CD14-positive monocyte (primary cell): ENCODE results near the gene TMEM61. TPM values are rescaled to one million over a fixed set of nuclear protein-coding genes. Genes with fewer than 3 reads are reported as not detected.
"Not testable (repeated sequence)": the region's sequence is repeated elsewhere in the genome, so short reads cannot be mapped to it uniquely, and the experiment has no call there.

Source experiments
- DNase-seq, 3 donors: peaks; one replicate each; pipeline ENCODE4 v3.0.0-alpha.2; 2011 to 2022
- H2AFZ ChIP-seq: 2 replicates; pipeline ENCODE4 v1.6.0; 2012; ENCODE audit warnings: mild to moderate bottlenecking, low read depth, low read length, inconsistent platforms; ENCODE audit not compliant: insufficient read depth, poor library complexity, severe bottlenecking
- H3K27ac ChIP-seq, 2 donors: 1 replicate in 1 of 2; 2 replicates in 1 of 2; pipeline ENCODE4 v1.5.1; 2012 to 2013; ENCODE audit warnings: low read length in 2 of 2, control low read depth in 1 of 2, inconsistent platforms in 1 of 2, low read depth in 1 of 2, mild to moderate bottlenecking in 1 of 2
- H3K27me3 ChIP-seq, 2 donors: one replicate each; pipeline versions ENCODE4 v1.6.0 to v1.6.1; 2011 to 2013; ENCODE audit warnings: low read length in 2 of 2; ENCODE audit not compliant: control insufficient read depth in 2 of 2, insufficient read depth in 2 of 2
- H3K36me3 ChIP-seq, 2 donors: replicated peaks in 1 of 2; 1 replicate in 1 of 2; 2 replicates in 1 of 2; pipeline versions ENCODE4 v1.5.1 to v1.6.1; 2012 to 2013; ENCODE audit warnings: low read length in 2 of 2, control low read depth in 1 of 2, inconsistent platforms in 1 of 2, mild to moderate bottlenecking in 1 of 2; ENCODE audit not compliant: insufficient read depth in 2 of 2, control insufficient read depth in 1 of 2
- H3K4me1 ChIP-seq, 2 donors: 1 replicate in 1 of 2; 2 replicates in 1 of 2; pipeline versions ENCODE4 v1.5.1 to v1.6.1; 2012 to 2013; ENCODE audit warnings: low read length in 2 of 2, control low read depth in 1 of 2, inconsistent platforms in 1 of 2, mild to moderate bottlenecking in 1 of 2, moderate library complexity in 1 of 2; ENCODE audit not compliant: insufficient read depth in 2 of 2, control insufficient read depth in 1 of 2
- H3K4me2 ChIP-seq: replicated peaks from 2 replicates; pipeline ENCODE3; 2012; ENCODE audit warnings: low read length, moderate library complexity, mild to moderate bottlenecking; ENCODE audit not compliant: poor library complexity, severe bottlenecking; ENCODE audit errors: extremely low read depth
- H3K4me3 ChIP-seq, 3 experiments: fragments of 200-600 bp in 1 of 3; sonication (generic) in 1 of 3; replicated peaks in 1 of 3; 1 replicate in 2 of 3; 2 replicates in 1 of 3; pipeline ENCODE4 v1.5.1; 2011 to 2013; ENCODE audit warnings: low read length in 3 of 3, mild to moderate bottlenecking in 3 of 3, control low read depth in 2 of 3, low read depth in 2 of 3, inconsistent platforms in 1 of 3, moderate library complexity in 1 of 3
- H3K79me2 ChIP-seq: 2 replicates; pipeline ENCODE4 v1.6.0; 2012; ENCODE audit warnings: mild to moderate bottlenecking, control low read depth, inconsistent platforms, low read length, moderate library complexity; ENCODE audit not compliant: insufficient read depth
- H3K9ac ChIP-seq: 2 replicates; pipeline ENCODE4 v1.6.0; 2017; ENCODE audit warnings: low read length, mild to moderate bottlenecking; ENCODE audit not compliant: insufficient read depth, poor library complexity, severe bottlenecking
- H3K9me3 ChIP-seq, 2 donors: replicated peaks in 1 of 2; 1 replicate in 1 of 2; 2 replicates in 1 of 2; pipeline versions ENCODE4 v1.5.1 to v1.6.1; 2012 to 2013; ENCODE audit warnings: low read length in 2 of 2, control low read depth in 1 of 2; ENCODE audit not compliant: control insufficient read depth in 1 of 2, insufficient read depth in 1 of 2
- H4K20me1 ChIP-seq: 2 replicates; pipeline ENCODE4 v1.6.0; 2012; ENCODE audit warnings: mild to moderate bottlenecking, low read length, control low read depth, moderate library complexity; ENCODE audit not compliant: insufficient read depth
- H3K27ac Mint-ChIP-seq, 7 donors: one replicate each; pipeline ENCODE4 v1.8.0; 2020; ENCODE audit warnings: mild to moderate bottlenecking in 7 of 7, mixed read lengths in 7 of 7, moderate library complexity in 6 of 7, inconsistent platforms in 2 of 7
- H3K27me3 Mint-ChIP-seq, 3 donors: one replicate each; pipeline ENCODE4 v1.8.0; 2021 to 2022; ENCODE audit warnings: low read depth in 3 of 3, mild to moderate bottlenecking in 3 of 3, mixed read lengths in 3 of 3, moderate library complexity in 3 of 3, inconsistent platforms in 1 of 3
- H3K36me3 Mint-ChIP-seq, 2 donors: one replicate each; pipeline ENCODE4 v1.8.0; 2020; ENCODE audit warnings: mixed read lengths in 2 of 2, inconsistent platforms in 1 of 2, mild to moderate bottlenecking in 1 of 2
- H3K4me1 Mint-ChIP-seq: one replicate; pipeline ENCODE4 v1.8.0; 2020; ENCODE audit warnings: mild to moderate bottlenecking, mixed read lengths
- H3K4me3 Mint-ChIP-seq, 2 donors: one replicate each; pipeline ENCODE4 v1.8.0; 2020; ENCODE audit warnings: mild to moderate bottlenecking in 2 of 2, mixed read lengths in 2 of 2, moderate library complexity in 1 of 2
- H3K9me3 Mint-ChIP-seq, 7 donors: one replicate each; pipeline ENCODE4 v1.8.0; 2020 to 2022; ENCODE audit warnings: mixed read lengths in 7 of 7, mild to moderate bottlenecking in 6 of 7, moderate library complexity in 6 of 7, inconsistent platforms in 2 of 7
- WGBS: methylation state at CpG from one replicate; pipeline ENCODE4 v1.1.5; 2013; ENCODE audit warnings: missing lambda C conversion rate; ENCODE audit not compliant: insufficient coverage; 5-methylcytosine and 5-hydroxymethylcytosine counted together
- intact Hi-C, 2 donors: fragments of 100-400 bp; cut with micrococcal nuclease; formaldehyde crosslinking; loops; one replicate each; pipeline versions ENCODE4 v1.15.0 to v1.15.1; 2023
- polyA plus RNA-seq, 3 donors: library from polyadenylated mRNA; depleted of rRNA in 1 of 3; unstranded in 2 of 3; stranded (reverse) in 1 of 3; fragments of 300-500 nt in 2 of 3; fragments of >200 nt in 1 of 3; fragmentation: Illumina TruSeq in 2 of 3; gene quantifications; 1 replicate in 2 of 3; 2 replicates in 1 of 3; pipeline ENCODE4 v1.2.3, GENCODE V29; 2012 to 2021
- TF ChIP-seq, protein P1 (sequence below): fragments of 200-600 bp; IDR thresholded peaks from one replicate; pipeline ENCODE4 v1.8.0; 2022; ENCODE audit warnings: antibody characterized with exemption, mild to moderate bottlenecking

Gene TMEM61
- polyA plus RNA-seq, 3 donors: not detected

DNA sequence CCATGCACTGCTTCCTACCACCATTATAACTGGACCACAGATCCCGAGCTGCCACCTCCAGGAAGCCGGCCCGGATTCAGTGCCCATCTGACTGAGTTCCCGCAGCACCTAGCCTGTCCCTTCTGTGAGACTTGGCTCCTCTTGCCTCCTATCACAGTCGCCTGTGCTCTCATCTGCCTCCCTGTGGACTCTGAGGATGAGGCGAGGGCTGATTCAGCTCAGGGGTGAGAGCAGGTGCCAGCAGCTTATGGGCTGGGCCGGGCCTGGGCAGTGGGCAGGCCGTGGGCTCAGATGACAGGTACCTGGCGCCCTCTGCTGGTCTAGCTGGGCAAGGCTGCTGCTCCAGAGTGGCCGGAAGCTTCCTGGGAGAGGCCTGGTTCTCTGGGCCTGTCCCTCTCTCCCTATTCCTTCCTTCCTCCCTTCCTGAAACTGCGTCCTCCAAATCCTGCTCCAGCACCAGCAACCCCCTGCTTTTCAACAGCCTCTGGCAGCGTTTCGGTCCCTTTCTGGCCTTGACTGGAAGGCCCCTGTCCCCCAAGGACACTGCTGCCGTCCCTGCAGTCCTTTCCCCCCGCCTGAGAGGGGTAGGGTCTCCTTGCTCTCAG, 41.6 kb downstream of the TMEM61 start:
- no peaks in the 10 kb centered on the region for H3K79me2 ChIP-seq
- Mint-ChIP-seq H3K4me3 (no peak overlapping the region), H3K27me3 (peaks cover 2 to 7% (median 5%) of the 10 kb centered on the region in 3 donors), H3K9me3 (peaks cover 0 to 4% (median 0%) of the 10 kb centered on the region in 7 donors), H3K4me1 (peaks cover 35% of the 10 kb centered on the region), H3K27ac (peak overlapping the region in 4 of 7 donors; percentile 37 to 82 (median 69)), H3K36me3 (peaks cover 2 to 7% of the 10 kb centered on the region in 2 donors)
- no peak overlapping the region for H3K9ac ChIP-seq
- WGBS: 63% methylated on average over 13 of the region's 15 CpGs
- H3K27ac ChIP-seq: no peak overlapping the region
- TF ChIP-seq, protein P1, sequence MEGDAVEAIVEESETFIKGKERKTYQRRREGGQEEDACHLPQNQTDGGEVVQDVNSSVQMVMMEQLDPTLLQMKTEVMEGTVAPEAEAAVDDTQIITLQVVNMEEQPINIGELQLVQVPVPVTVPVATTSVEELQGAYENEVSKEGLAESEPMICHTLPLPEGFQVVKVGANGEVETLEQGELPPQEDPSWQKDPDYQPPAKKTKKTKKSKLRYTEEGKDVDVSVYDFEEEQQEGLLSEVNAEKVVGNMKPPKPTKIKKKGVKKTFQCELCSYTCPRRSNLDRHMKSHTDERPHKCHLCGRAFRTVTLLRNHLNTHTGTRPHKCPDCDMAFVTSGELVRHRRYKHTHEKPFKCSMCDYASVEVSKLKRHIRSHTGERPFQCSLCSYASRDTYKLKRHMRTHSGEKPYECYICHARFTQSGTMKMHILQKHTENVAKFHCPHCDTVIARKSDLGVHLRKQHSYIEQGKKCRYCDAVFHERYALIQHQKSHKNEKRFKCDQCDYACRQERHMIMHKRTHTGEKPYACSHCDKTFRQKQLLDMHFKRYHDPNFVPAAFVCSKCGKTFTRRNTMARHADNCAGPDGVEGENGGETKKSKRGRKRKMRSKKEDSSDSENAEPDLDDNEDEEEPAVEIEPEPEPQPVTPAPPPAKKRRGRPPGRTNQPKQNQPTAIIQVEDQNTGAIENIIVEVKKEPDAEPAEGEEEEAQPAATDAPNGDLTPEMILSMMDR: peak; percentile 87
- peaks cover 4 to 7% of the 10 kb centered on the region in 2 donors for H3K4me1 ChIP-seq
- no peak overlapping the region for H2AFZ ChIP-seq
- peak; percentile 65 to 72 (median 70) for DNase-seq
- H3K36me3 ChIP-seq: no peaks in the 10 kb centered on the region
- H4K20me1 ChIP-seq: no peaks in the 10 kb centered on the region
- intact Hi-C loops: loop anchor here in 1 of 2 donors (2.0 kb wide), 1 partner anchor 77 kb away; no protein-coding TSS in a partner anchor
- H3K27me3 ChIP-seq: no peaks in the 10 kb centered on the region
- no peak overlapping the region for H3K4me3 ChIP-seq
- no peaks in the 10 kb centered on the region for H3K9me3 ChIP-seq
- H3K4me2 ChIP-seq: no peak overlapping the region

DNA sequence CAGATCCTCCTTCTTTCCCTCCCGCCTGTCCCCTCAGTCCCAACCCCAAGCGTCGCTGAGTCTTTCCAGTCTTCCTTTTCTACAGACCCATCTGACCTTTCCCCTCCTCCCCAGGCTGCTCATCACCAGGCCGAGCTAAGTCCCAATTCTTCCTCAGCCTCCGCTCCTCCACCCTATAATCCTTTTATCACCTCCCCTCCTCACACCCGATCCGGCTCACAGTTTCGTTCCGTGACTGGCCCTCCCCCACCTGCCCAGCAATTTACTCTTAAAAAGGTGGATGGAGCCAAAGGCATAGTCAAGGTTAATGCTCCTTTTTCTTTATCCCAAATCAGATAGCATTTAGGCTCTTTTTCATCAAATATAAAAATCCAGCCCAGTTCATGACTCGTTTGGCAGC, 43.7 kb downstream of the TMEM61 start:
- H3K9me3 ChIP-seq, DNase-seq, H3K79me2 ChIP-seq, H3K4me1 ChIP-seq, H3K9me3 Mint-ChIP-seq, H3K4me2 ChIP-seq, H3K4me3 Mint-ChIP-seq, intact Hi-C loops, H2AFZ ChIP-seq, H3K27me3 ChIP-seq, H3K27me3 Mint-ChIP-seq, H3K27ac Mint-ChIP-seq, H3K36me3 ChIP-seq, H3K4me3 ChIP-seq, H3K36me3 Mint-ChIP-seq, H4K20me1 ChIP-seq, H3K9ac ChIP-seq, H3K27ac ChIP-seq: not testable (repeated sequence)
- H3K4me1 Mint-ChIP-seq: peaks cover 35% of the 10 kb centered on the region
- 92% methylated on average over 2 of the region's 10 CpGs for WGBS

DNA sequence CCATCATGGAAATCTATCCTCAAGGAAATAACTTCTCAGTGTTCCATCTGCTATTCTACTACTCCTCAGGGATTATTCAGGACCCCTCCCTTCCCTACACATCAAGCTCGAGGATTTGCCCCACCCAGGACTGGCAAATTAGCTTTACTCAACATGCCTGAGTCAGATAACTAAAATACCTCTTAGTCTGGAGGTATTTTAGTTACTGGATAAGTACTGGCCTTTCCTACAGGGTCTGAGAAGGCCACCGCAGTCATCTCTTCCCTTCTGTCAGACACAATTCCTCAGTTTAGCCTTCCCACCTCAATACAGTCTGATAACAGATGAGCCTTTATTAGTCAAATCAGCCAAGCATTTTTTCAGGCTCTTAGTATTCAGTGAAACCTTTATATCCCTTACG, 46.3 kb downstream of the TMEM61 start:
- H3K4me1 ChIP-seq, H4K20me1 ChIP-seq, H3K27me3 ChIP-seq, H2AFZ ChIP-seq, H3K27ac Mint-ChIP-seq, H3K4me3 ChIP-seq, H3K4me3 Mint-ChIP-seq, H3K27me3 Mint-ChIP-seq, H3K9ac ChIP-seq, DNase-seq, H3K36me3 Mint-ChIP-seq, H3K36me3 ChIP-seq, intact Hi-C loops, H3K4me2 ChIP-seq, H3K9me3 Mint-ChIP-seq, H3K79me2 ChIP-seq, H3K9me3 ChIP-seq, H3K27ac ChIP-seq: not testable (repeated sequence)
- no CpG with 5 or more reads among the region's 3 CpGs for WGBS
- H3K4me1 Mint-ChIP-seq: peaks cover 35% of the 10 kb centered on the region

DNA sequence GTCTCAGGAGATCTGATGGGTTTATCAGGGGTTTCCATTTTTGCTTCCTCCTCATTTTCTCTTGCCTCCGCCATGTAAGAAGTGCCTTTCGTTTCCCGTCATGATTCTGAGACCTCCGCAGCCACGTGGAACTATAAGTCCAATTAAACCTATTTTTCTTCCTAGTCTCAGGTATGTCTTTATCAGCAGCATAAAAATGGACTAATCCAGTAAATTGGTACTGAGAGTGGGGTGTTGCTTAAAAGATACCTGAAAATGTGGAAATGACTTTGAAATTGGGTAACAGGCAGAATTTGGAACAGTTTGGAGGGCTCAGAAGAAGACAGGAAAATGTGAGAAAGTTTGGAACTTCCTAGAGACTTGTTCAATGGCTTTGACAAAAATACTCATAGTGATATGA, 50.7 kb downstream of the TMEM61 start:
- H3K27ac Mint-ChIP-seq, H3K4me3 ChIP-seq, H3K4me2 ChIP-seq, H3K27me3 ChIP-seq, H3K9me3 ChIP-seq, H3K9me3 Mint-ChIP-seq, H2AFZ ChIP-seq, H3K9ac ChIP-seq, H3K36me3 Mint-ChIP-seq, H4K20me1 ChIP-seq, H3K27ac ChIP-seq, H3K36me3 ChIP-seq, H3K79me2 ChIP-seq, intact Hi-C loops, H3K4me3 Mint-ChIP-seq, DNase-seq: not testable (repeated sequence)
- H3K4me1 Mint-ChIP-seq: peaks cover 19% of the 10 kb centered on the region
- H3K27me3 Mint-ChIP-seq: peaks cover 7 to 17% (median 10%) of the 10 kb centered on the region in 3 donors
- 72% methylated on average over 3 of the region's 5 CpGs for WGBS
- H3K4me1 ChIP-seq: peaks cover 11 to 14% of the 10 kb centered on the region in 2 donors
